ENCODE data around the gene FAM210A.

The FAM210A gene

DNA sequence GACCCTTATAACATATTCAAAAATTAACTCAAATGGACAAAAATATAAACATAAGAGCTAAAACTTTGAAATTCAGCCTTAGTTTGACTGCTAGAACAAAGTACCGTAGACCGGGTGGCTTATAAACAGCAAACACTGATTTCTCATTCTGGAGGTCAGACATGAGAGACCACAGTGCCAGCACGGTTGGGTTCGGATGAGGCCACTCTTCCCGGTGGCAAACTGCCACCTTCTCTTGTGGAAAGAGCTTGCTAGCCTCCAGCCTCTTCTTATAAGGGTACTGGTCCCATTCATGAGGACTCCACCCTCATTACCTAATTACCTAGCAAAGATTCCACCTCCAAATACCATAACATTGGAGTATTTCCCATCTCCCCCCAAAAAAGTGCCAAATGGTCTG lies 91.3 kb downstream of the FAM210A start:
- Mint-ChIP-seq H3K4me1 (peaks cover 3% of the 10 kb centered on the region), H3K4me3 (no peak overlapping the region), H3K27ac (ENCODE audit: low read depth) (no peak overlapping the region), H3K9me3 (no peaks in the 10 kb centered on the region), H3K27me3 (no peaks in the 10 kb centered on the region), H3K36me3 (ENCODE audit: insufficient read depth) (no peaks in the 10 kb centered on the region)
- DNase-seq (ENCODE audit: low spot score in 2 of 2) (no peak), ATAC-seq (replicated peaks; ENCODE audit: extremely low read depth, poor library complexity, severe bottlenecking) (no peak)

DNA sequence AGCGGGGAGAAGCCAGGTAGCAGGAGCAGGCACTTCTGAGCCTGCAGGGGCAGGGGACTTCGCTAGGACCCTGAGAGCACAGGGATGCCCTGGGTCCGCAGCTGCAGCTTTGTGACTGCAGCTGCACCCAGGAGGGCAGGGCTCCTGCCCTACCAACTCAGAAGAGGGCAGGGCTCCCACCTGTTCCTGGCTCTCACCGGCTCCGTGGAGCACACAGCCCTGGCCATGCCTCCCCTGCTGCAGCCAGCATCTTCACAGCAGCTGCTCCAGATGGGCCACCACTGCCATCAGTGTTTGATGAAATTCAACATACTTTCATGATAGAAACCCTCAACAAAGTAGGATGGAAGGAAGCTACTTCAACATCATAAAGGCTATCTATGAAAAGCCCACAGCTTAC lies 92.7 kb downstream of the FAM210A start:
- ATAC-seq (replicated peaks; ENCODE audit: extremely low read depth, poor library complexity, severe bottlenecking) (no peak), DNase-seq (ENCODE audit: low spot score in 2 of 2) (no peak)
- Mint-ChIP-seq H3K9me3 (no peaks in the 10 kb centered on the region), H3K4me3 (no peak overlapping the region), H3K27me3 (no peaks in the 10 kb centered on the region), H3K27ac (ENCODE audit: low read depth) (no peak overlapping the region), H3K4me1 (peaks cover 7% of the 10 kb centered on the region), H3K36me3 (ENCODE audit: insufficient read depth) (no peaks in the 10 kb centered on the region)

DNA sequence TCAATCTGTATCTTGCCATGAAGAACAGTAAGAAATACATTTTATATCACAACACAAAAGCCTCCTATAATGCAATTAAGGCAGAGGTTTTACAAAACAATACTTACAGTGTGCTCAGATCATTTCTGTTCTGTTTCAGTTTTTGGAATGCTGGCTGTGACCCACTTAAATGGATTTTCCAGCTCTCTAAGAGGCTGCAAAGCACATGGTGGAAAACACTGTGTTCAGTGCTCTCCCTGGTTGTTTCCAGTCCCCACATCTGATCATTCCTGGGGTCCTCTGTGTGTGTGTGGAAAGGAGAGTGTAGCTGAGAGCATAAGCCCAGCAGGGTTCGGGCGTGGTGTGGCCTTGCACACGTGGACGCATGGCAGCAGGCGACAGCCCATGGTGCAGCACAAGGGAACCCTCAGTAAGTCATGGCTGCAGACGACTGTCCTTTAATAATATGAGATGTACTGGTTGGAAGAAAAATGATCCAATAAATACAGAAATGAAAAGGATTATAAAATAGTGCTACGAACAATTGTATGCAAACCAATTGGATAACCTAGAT lies 95.6 kb downstream of the FAM210A start:
- H3K9me3 Mint-ChIP-seq: no peaks in the 10 kb centered on the region
- DNase-seq (ENCODE audit: low spot score in 2 of 2) (no peak), ATAC-seq (replicated peaks; ENCODE audit: extremely low read depth, poor library complexity, severe bottlenecking) (no peak)
- no peaks in the 10 kb centered on the region for H3K27me3 Mint-ChIP-seq
- peaks cover 7% of the 10 kb centered on the region for H3K4me1 Mint-ChIP-seq
- H3K4me3 Mint-ChIP-seq: no peak overlapping the region
- no peak overlapping the region for H3K27ac Mint-ChIP-seq (ENCODE audit: low read depth)
- peaks cover 2% of the 10 kb centered on the region for H3K36me3 Mint-ChIP-seq (ENCODE audit: insufficient read depth)

DNA sequence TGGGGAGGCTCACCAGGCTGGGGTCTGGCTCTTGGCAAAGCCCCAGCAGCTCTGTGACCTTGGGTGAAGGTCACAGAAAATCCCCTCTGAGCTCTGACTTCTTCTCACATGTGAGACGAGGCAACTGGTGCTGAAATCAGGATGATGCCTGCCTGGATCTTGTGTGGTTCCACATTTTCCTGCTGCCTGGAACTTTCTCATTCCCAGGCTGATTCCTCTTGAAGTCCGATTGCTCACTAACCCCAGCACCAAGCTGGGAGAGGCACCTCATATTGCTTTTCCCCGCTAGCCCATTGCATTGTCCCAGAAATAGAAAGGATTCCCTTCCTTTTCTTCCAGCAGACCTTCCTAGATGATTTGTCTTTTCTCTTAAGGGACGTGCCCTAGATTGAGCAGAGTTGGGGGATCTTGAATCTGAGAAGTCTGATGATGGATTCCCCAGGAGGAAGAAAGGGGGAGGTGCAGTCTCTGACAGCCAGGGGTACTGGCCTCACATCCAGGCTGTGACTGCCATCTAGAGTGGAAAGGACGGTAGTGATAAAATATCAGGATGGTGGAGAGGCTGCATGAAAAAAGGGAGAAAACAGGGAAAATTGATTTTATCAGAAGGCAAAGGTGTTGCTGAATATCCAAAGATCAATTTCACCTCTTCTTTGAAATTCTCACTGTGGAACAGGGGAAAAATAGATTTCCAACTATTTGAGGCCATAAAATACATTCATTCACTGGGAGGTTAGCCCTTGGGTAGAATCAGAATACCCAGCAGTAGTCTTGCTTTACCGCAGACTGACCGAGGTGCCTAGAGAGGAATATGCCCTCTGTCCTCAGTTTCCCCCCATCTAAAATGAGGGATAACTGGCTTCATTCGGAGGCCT lies 96.3 kb downstream of the FAM210A start:
- Mint-ChIP-seq H3K27ac (ENCODE audit: low read depth) (no peak overlapping the region), H3K9me3 (no peaks in the 10 kb centered on the region), H3K4me1 (peaks cover 10% of the 10 kb centered on the region), H3K27me3 (no peaks in the 10 kb centered on the region), H3K4me3 (no peak overlapping the region), H3K36me3 (ENCODE audit: insufficient read depth) (peaks cover 2% of the 10 kb centered on the region)
- DNase-seq (ENCODE audit: low spot score in 2 of 2): no peak
- ATAC-seq (replicated peaks; ENCODE audit: extremely low read depth, poor library complexity, severe bottlenecking): peak; percentile 49

DNA sequence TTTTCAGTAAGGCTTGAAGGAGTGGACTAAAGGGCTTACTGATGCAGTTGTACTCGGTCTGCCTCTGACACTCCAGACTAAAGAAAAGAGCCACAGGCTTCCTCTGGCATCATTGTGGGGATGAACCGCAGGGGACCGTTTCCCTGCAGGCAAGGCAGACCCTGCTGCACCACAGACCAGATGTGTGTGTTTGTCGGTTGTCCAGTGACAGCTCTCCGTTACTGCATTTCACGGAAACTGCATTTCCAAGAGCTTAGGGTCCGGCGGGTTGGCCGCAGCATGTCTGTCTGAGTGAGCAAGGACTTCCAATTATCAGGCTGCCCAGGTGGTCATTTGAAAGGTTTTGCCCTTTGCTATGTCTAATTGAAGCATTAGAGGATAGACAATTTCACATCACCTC lies 98.1 kb downstream of the FAM210A start:
- no peaks in the 10 kb centered on the region for H3K9me3 Mint-ChIP-seq
- no peak for ATAC-seq (replicated peaks; ENCODE audit: extremely low read depth, poor library complexity, severe bottlenecking)
- peaks cover 3% of the 10 kb centered on the region for H3K36me3 Mint-ChIP-seq (ENCODE audit: insufficient read depth)
- H3K4me1 Mint-ChIP-seq: peaks cover 13% of the 10 kb centered on the region
- DNase-seq (ENCODE audit: low spot score in 2 of 2): no peak
- H3K4me3 Mint-ChIP-seq: no peak overlapping the region
- no peaks in the 10 kb centered on the region for H3K27me3 Mint-ChIP-seq
- no peak overlapping the region for H3K27ac Mint-ChIP-seq (ENCODE audit: low read depth)

DNA sequence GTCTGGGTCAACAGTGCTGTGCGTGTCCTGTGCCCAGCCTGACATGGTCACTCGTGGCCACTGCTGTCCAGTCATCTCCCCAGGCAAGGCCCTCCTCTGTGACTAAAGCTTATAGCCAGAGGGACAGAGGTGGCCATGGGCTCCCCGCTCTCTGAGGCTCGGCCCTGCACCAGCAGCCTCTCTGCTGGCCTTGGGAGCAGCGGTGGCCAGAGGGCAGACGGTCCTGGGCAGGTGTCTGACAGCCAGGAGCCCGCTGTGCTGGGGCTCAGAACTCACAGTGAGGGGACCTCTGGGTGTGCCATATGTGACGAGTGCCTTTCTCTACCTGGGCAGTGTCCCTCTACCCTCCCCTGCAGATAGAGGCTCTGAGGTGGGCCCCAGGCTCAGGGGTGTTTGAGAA lies 98.7 kb downstream of the FAM210A start:
- peaks cover 13% of the 10 kb centered on the region for H3K4me1 Mint-ChIP-seq
- H3K4me3 Mint-ChIP-seq: no peak overlapping the region
- H3K27me3 Mint-ChIP-seq: no peaks in the 10 kb centered on the region
- no peaks in the 10 kb centered on the region for H3K9me3 Mint-ChIP-seq
- DNase-seq (ENCODE audit: low spot score in 2 of 2) (no peak), ATAC-seq (replicated peaks; ENCODE audit: extremely low read depth, poor library complexity, severe bottlenecking) (no peak)
- peaks cover 3% of the 10 kb centered on the region for H3K36me3 Mint-ChIP-seq (ENCODE audit: insufficient read depth)
- no peak overlapping the region for H3K27ac Mint-ChIP-seq (ENCODE audit: low read depth)

DNA sequence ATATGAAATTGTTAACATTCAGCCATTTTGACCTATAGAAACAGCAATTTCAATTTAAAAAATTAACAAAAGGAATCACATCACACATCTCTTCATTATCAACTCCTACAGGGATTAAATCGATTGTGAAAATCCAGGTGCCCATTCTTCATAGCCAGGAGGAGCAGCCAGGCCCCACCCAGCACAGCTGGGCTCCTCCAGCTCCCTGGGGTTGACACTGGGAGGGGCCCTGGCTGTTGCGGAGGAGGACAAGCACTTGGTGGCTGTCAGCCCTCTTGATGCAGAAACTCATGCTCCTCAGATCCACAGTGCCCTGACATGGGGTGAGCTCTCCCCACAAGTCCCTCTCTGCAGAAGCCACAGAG lies 99.8 kb downstream of the FAM210A start:
- H3K27ac Mint-ChIP-seq (ENCODE audit: low read depth): peak overlapping the region; percentile 59
- peaks cover 13% of the 10 kb centered on the region for H3K4me1 Mint-ChIP-seq

DNA sequence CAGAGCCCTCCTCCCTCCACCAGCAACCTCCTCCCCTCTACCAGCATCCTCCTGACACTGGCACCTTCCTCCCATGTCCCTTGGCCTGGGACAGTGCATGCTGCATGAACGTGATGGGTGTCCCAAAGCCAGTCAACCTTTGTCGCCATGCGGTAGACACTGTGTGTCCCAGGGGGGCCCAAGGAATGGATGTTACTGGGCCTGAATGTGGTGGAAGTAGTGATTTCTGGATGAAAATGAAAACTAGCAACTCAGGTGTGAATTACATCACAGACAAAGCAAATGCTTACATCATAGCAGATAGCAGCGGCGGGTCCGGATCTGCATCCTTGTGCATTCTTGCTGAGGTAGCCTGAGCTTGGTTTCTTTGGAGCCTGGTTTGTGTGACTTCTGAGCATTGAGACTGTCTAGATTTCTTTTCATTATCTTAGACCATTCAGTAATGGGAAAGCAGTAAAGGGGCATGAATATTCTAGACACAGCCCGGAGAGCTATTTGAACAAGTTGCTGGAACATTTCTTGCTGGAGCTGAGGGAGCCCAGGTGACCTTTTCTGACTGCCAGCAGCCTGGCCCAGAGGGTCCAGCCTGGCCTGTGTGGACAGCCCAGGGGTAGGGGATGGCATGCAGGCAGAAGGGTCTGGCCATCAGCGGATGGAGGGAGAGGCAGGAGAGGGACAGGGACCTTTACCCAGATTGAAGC lies 100.4 kb downstream of the FAM210A start:
- DNase-seq (ENCODE audit: low spot score in 2 of 2): no peak
- no peak overlapping the region for H3K4me3 Mint-ChIP-seq
- no peak for ATAC-seq (replicated peaks; ENCODE audit: extremely low read depth, poor library complexity, severe bottlenecking)
- no peaks in the 10 kb centered on the region for H3K27me3 Mint-ChIP-seq
- H3K36me3 Mint-ChIP-seq (ENCODE audit: insufficient read depth): peaks cover 6% of the 10 kb centered on the region
- H3K9me3 Mint-ChIP-seq: no peaks in the 10 kb centered on the region
- H3K27ac Mint-ChIP-seq (ENCODE audit: low read depth): peak overlapping the region; percentile 59
- H3K4me1 Mint-ChIP-seq: peaks cover 13% of the 10 kb centered on the region

More for the DNA sequence above, 99.8 kb downstream of the FAM210A start:
- no peaks in the 10 kb centered on the region for H3K9me3 Mint-ChIP-seq
- DNase-seq (ENCODE audit: low spot score in 2 of 2) (no peak), ATAC-seq (replicated peaks; ENCODE audit: extremely low read depth, poor library complexity, severe bottlenecking) (no peak)
- H3K4me3 Mint-ChIP-seq: no peak overlapping the region
- no peaks in the 10 kb centered on the region for H3K27me3 Mint-ChIP-seq
- peaks cover 5% of the 10 kb centered on the region for H3K36me3 Mint-ChIP-seq (ENCODE audit: insufficient read depth)

DNA sequence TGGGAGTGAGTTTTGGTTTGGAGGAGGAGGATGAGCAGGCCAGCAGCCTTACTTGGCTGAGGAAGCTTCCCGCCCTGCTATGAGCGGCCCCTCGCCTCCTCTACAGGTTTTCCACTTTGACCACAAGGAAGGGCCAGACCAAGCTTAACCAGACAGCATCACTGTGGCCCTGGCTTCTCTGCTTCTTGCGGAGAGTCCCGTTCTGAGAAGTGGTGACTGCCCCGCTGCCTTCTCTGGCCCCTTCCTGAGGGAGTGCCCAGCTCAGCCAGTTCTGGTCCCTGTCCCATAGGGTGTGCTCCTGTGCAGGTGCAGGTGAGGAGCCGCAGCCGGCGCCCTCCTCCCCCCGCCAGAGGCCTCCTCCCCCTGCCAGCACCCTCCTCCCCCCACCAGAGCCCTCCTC lies 101.0 kb downstream of the FAM210A start:
- ATAC-seq (replicated peaks; ENCODE audit: extremely low read depth, poor library complexity, severe bottlenecking) (no peak), DNase-seq (ENCODE audit: low spot score in 2 of 2) (no peak)
- Mint-ChIP-seq H3K27me3 (no peaks in the 10 kb centered on the region), H3K9me3 (no peaks in the 10 kb centered on the region), H3K27ac (ENCODE audit: low read depth) (no peak overlapping the region), H3K4me1 (peaks cover 16% of the 10 kb centered on the region), H3K4me3 (no peak overlapping the region), H3K36me3 (ENCODE audit: insufficient read depth) (peaks cover 9% of the 10 kb centered on the region)

DNA sequence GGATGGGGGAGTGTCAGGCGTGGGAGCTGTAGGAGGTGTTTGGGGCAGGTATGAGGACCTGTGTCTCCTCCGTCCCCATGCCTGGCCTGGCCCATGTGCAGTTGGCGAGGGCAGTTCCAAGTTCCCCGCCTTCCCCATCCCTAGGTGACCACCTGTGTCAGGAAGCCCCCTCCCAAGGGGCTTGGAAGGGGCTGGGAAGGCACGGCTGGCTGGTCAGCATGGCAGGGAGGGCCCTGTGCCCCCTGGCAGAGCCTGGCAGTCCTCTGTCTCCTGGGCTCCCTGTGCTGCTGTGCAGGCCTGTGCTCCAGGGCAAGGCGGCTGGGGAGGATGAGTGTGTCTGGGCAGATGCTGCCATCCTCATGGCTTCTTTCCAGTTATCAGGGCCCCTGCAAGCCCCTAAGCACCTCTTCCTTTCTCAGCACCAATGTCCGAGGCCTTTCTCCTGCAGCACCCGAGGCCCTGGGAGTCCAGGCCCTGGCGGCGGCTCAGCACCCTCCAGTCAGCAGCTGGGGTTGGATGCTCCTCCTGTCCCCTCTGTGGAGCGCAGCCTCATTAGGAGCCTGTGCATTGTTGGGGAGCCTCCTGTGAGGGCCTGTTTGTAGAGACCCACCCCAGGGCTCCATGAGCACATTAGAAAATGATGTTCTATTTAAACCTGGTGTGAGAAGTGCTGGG lies 101.7 kb downstream of the FAM210A start:
- H3K36me3 Mint-ChIP-seq (ENCODE audit: insufficient read depth): peaks cover 12% of the 10 kb centered on the region
- no peaks in the 10 kb centered on the region for H3K27me3 Mint-ChIP-seq
- no peak overlapping the region for H3K4me3 Mint-ChIP-seq
- peaks cover 13% of the 10 kb centered on the region for H3K4me1 Mint-ChIP-seq
- DNase-seq (ENCODE audit: low spot score in 2 of 2): no peak
- no peaks in the 10 kb centered on the region for H3K9me3 Mint-ChIP-seq
- no peak overlapping the region for H3K27ac Mint-ChIP-seq (ENCODE audit: low read depth)
- ATAC-seq (replicated peaks; ENCODE audit: extremely low read depth, poor library complexity, severe bottlenecking): no peak

DNA sequence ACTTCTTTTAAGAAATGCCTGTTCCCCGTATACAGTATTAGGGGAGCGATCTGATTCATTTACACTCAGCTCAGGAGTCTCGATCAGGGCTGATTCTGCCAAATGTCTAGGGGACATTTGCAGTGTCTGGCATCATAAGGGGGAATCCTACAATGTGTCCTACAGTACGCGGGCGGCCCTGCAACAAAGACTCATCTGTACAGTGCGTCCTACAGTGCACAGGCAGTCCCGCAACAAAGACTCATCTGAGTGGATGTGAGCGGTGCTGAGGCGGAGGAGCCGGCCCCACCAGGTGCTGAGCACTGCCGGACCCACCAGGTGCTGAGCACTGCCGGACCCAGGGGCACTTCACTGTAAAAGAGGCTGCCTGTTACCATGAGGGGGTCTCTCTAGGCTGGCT lies 102.5 kb downstream of the FAM210A start:
- DNase-seq (ENCODE audit: low spot score in 2 of 2): no peak

DNA sequence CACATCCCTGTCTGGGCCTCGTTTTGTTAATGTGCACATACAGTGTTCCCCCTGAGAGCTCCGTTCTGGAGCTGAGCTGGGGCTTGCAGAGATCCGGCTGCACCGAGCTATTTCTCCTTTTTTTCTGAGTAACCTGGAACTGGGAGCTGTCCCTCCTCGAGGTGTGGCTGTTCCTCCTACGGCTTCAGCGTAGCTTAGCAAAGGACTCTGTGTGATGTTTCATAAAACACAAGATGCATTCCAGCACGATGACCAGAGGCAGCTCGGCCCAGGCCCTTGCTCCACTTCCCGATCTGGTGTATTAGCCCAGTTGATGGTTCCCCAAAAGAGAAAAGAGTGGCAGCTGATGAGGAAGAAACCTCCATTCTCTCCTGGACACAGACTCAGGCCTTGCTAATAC lies 103.0 kb downstream of the FAM210A start:
- H3K4me1 Mint-ChIP-seq: peaks cover 13% of the 10 kb centered on the region
- H3K36me3 Mint-ChIP-seq (ENCODE audit: insufficient read depth): peaks cover 12% of the 10 kb centered on the region
- peak overlapping the region; percentile 29 for H3K27ac Mint-ChIP-seq (ENCODE audit: low read depth)
- no peak overlapping the region for H3K4me3 Mint-ChIP-seq
- H3K27me3 Mint-ChIP-seq: no peaks in the 10 kb centered on the region
- no peak for DNase-seq (ENCODE audit: low spot score in 2 of 2)
- no peaks in the 10 kb centered on the region for H3K9me3 Mint-ChIP-seq
- no peak for ATAC-seq (replicated peaks; ENCODE audit: extremely low read depth, poor library complexity, severe bottlenecking)

More for the DNA sequence above, 102.5 kb downstream of the FAM210A start:
- H3K4me3 Mint-ChIP-seq: no peak overlapping the region
- no peak for ATAC-seq (replicated peaks; ENCODE audit: extremely low read depth, poor library complexity, severe bottlenecking)
- peaks cover 13% of the 10 kb centered on the region for H3K4me1 Mint-ChIP-seq
- H3K36me3 Mint-ChIP-seq (ENCODE audit: insufficient read depth): peaks cover 12% of the 10 kb centered on the region
- H3K27ac Mint-ChIP-seq (ENCODE audit: low read depth): no peak overlapping the region
- no peaks in the 10 kb centered on the region for H3K9me3 Mint-ChIP-seq
- H3K27me3 Mint-ChIP-seq: no peaks in the 10 kb centered on the region

All from central memory CD8-positive, alpha-beta T cell (primary cell).